HepG2 (cell line): Measurements from ENCODE around the gene GPN2. TPM values are rescaled to one million over a fixed set of nuclear protein-coding genes. Genes with fewer than 3 reads are reported as not detected.

Experiments
- ATAC-seq: fragments of 200-7000 bp; cut with Tn5 transposase; 3 replicates; pipeline ENCODE4 v1.9.1; 2020; ENCODE audit warnings: mild to moderate bottlenecking, moderate library complexity
- BruUV-seq: library from RNA; stranded (reverse); fragments of 400-500 nt; replicated peaks from 2 replicates; lab custom pipeline; 2021; lab: Mats Ljungman, UMichigan
- CTCF ChIA-PET: fragments of 300-600 bp; formaldehyde crosslinking; extraction: SDS; loops from one replicate; lab custom pipeline; 2021; ENCODE audit warnings: low total read pairs, inconsistent platforms, low intra/inter-chr PET ratio; lab: Yijun Ruan, JAX
- POLR2A ChIA-PET: fragments of 350-600 bp; sonication (Branson Sonifier 250); formaldehyde crosslinking; loops from one replicate; lab custom pipeline; 2020; ENCODE audit warnings: antibody characterized with exemption, inconsistent platforms; lab: Yijun Ruan, JAX
- DNase-seq: peaks from one replicate; pipeline ENCODE4 v3.0.0-alpha.2; 2015; ENCODE audit warnings: low spot score
- FAIRE-seq: peaks from 3 replicates; lab custom pipeline; 2011; peaks lifted over from hg19 to GRCh38; lab: Jason Lieb, UNC
- H2AFZ ChIP-seq: one replicate; pipeline ENCODE4 v1.6.1; 2011; ENCODE audit warnings: low read length, inconsistent platforms
- H3K27ac ChIP-seq: fragments of 300-600 bp; 3 replicates; pipeline ENCODE4 v1.8.0; 2011; ENCODE audit warnings: mixed run types, mild to moderate bottlenecking, mixed read lengths, low read length, inconsistent platforms; ENCODE audit not compliant: insufficient read depth; ENCODE audit errors: extremely low read length
- H3K27me3 ChIP-seq, 2 experiments: fragments of 200-600 bp in 1 of 2; 2 replicates in 1 of 2; 3 replicates in 1 of 2; pipeline versions ENCODE4 v1.6.0 to v1.8.0; 2011; ENCODE audit warnings: low read length in 2 of 2, mild to moderate bottlenecking in 2 of 2, moderate library complexity in 2 of 2, inconsistent platforms in 1 of 2; ENCODE audit not compliant: insufficient read depth in 2 of 2, control insufficient read depth in 1 of 2
- H3K36me3 ChIP-seq, 2 experiments: fragments of 200-600 bp in 1 of 2; replicated peaks in 1 of 2; 2 replicates in 1 of 2; 3 replicates in 1 of 2; pipeline versions ENCODE4 v1.5.1 to v1.8.0; 2011; ENCODE audit warnings: low read length in 2 of 2, inconsistent platforms in 1 of 2; ENCODE audit not compliant: insufficient read depth in 2 of 2, control insufficient read depth in 1 of 2
- H3K4me1 ChIP-seq: 2 replicates; pipeline ENCODE4 v1.5.1; 2012; ENCODE audit warnings: low read length, inconsistent platforms; ENCODE audit not compliant: insufficient read depth
- H3K4me2 ChIP-seq: 2 replicates; pipeline ENCODE4 v1.6.0; 2011; ENCODE audit warnings: low read depth, low read length, inconsistent platforms
- H3K4me3 ChIP-seq, 3 experiments: fragments of 200-600 bp in 1 of 3; sonication (generic), shearing (Covaris generic) in 1 of 3; replicated peaks in 1 of 3; 2 replicates each; pipeline ENCODE4 v1.5.1; 2011 to 2016; ENCODE audit warnings: low read length in 3 of 3, inconsistent platforms in 2 of 3, low read depth in 2 of 3, mild to moderate bottlenecking in 2 of 3, control low read depth in 1 of 3, mixed read lengths in 1 of 3; ENCODE audit not compliant: insufficient read depth in 1 of 3
- H3K79me2 ChIP-seq: one replicate; pipeline ENCODE4 v1.6.1; 2011; ENCODE audit warnings: low read length, inconsistent platforms; ENCODE audit not compliant: insufficient read depth
- H3K9ac ChIP-seq: 2 replicates; pipeline ENCODE4 v1.6.0; 2011; ENCODE audit warnings: mild to moderate bottlenecking, low read depth, low read length, inconsistent platforms; ENCODE audit not compliant: insufficient read depth
- H3K9me3 ChIP-seq: 2 replicates; pipeline ENCODE4 v1.5.1; 2012; ENCODE audit warnings: mild to moderate bottlenecking, low read length
- H4K20me1 ChIP-seq: 2 replicates; pipeline ENCODE4 v1.6.0; 2011; ENCODE audit warnings: inconsistent platforms, mild to moderate bottlenecking, low read length, moderate library complexity; ENCODE audit not compliant: insufficient read depth
- DBP ChIP-seq: sonication (generic); formaldehyde crosslinking; IDR thresholded peaks from 2 replicates; pipeline ENCODE4 v1.4.0; 2020; ENCODE audit warnings: missing genetic modification reagents; ENCODE audit errors: not compliant biosample characterization
- KLF12 ChIP-seq: sonication (generic); formaldehyde crosslinking; IDR thresholded peaks from 2 replicates; pipeline ENCODE4 v1.4.0; 2020; ENCODE audit warnings: missing genetic modification reagents, borderline replicate concordance
- NR2F2 ChIP-seq: IDR thresholded peaks from 2 replicates; pipeline ENCODE4 v1.6.1; 2012; ENCODE audit warnings: low read depth, inconsistent platforms, borderline replicate concordance
- POGZ ChIP-seq: sonication (generic); formaldehyde crosslinking; IDR thresholded peaks from 2 replicates; pipeline ENCODE4 v1.4.0; 2020; ENCODE audit warnings: mild to moderate bottlenecking, missing genetic modification reagents
- RXRB ChIP-seq: IDR thresholded peaks from 2 replicates; pipeline ENCODE4 v1.6.1; 2016; ENCODE audit warnings: borderline replicate concordance, missing genetic modification reagents, missing compliant biosample characterization
- ZNF143 ChIP-seq: sonication (generic); formaldehyde crosslinking; IDR thresholded peaks from 2 replicates; pipeline ENCODE4 v1.4.0; 2020; ENCODE audit warnings: missing genetic modification reagents
- ZNF234 ChIP-seq: sonication (generic); formaldehyde crosslinking; conservative IDR thresholded peaks from 2 replicates; pipeline ENCODE4 v1.5.1; 2020; ENCODE audit warnings: mild to moderate bottlenecking, missing genetic modification reagents
- ZNF281 ChIP-seq: sonication (generic); formaldehyde crosslinking; IDR thresholded peaks from 2 replicates; pipeline ENCODE4 v1.4.0; 2020; ENCODE audit warnings: missing genetic modification reagents, borderline replicate concordance
- ZNF670 ChIP-seq: sonication (generic); formaldehyde crosslinking; IDR thresholded peaks from 2 replicates; pipeline ENCODE4 v1.8.0; 2022; ENCODE audit warnings: mild to moderate bottlenecking, missing genetic modification reagents, borderline replicate concordance
- WGBS: methylation state at CpG from one replicate; pipeline ENCODE4 v1.1.6; 2017; ENCODE audit warnings: low lambda C conversion rate; 5-methylcytosine and 5-hydroxymethylcytosine counted together
- in situ Hi-C: cut with HindIII; loops from 2 replicates; pipeline ENCODE4 v1.10.0; 2017; ENCODE audit warnings: low pct_unique_long_range_greater_than_20kb; ENCODE audit not compliant: extremely low pct_ligation_motif_present
- intact Hi-C: fragments of 100-400 bp; cut with micrococcal nuclease; formaldehyde crosslinking; loops from one replicate; pipeline ENCODE4 v1.10.0; 2022; ENCODE audit not compliant: unreplicated experiment
- polyA plus RNA-seq, 8 experiments: library from polyadenylated mRNA; depleted of rRNA in 3 of 8; stranded (reverse) in 7 of 8; unstranded in 1 of 8; fragments of >200 nt; fragmentation: Illumina TruSeq in 4 of 8; extraction: Trizol in 4 of 8; gene quantifications; 2 replicates each; pipeline versions ENCODE4 v1.2.1 to v1.2.3, GENCODE V29; 2011 to 2016; ENCODE audit warnings: low read depth in 4 of 8, missing spikeins in 1 of 8, mixed read lengths in 1 of 8; ENCODE audit not compliant: insufficient read depth in 1 of 8
- total RNA-seq, 5 experiments: library from RNA; depleted of rRNA; stranded (reverse); fragments of >200 nt; fragmentation: Illumina TruSeq; extraction: Trizol; gene quantifications; 2 replicates each; pipeline ENCODE4 v1.2.3, GENCODE V29; 2016; ENCODE audit warnings: low read depth in 1 of 5
- TF ChIP-seq, protein P1 (sequence below): sonication (generic); formaldehyde crosslinking; IDR thresholded peaks from 2 replicates; pipeline ENCODE4 v1.4.0; 2020; ENCODE audit warnings: missing genetic modification reagents

The GPN2 gene
- total and polyA plus RNA-seq, 2 of the 13 experiments (the other 11 are each of a cell fraction or from before 2014, with no cell fraction given) = 19.3 to 38.9 TPM

- TF ChIP-seq, protein P1, sequence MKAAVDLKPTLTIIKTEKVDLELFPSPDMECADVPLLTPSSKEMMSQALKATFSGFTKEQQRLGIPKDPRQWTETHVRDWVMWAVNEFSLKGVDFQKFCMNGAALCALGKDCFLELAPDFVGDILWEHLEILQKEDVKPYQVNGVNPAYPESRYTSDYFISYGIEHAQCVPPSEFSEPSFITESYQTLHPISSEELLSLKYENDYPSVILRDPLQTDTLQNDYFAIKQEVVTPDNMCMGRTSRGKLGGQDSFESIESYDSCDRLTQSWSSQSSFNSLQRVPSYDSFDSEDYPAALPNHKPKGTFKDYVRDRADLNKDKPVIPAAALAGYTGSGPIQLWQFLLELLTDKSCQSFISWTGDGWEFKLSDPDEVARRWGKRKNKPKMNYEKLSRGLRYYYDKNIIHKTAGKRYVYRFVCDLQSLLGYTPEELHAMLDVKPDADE (CRISPR knock-in tag) = no peak
Measured at GRCh38 chr1:26828411-26828991, 61.6 kb downstream of the GPN2 start (continued).

DNA sequence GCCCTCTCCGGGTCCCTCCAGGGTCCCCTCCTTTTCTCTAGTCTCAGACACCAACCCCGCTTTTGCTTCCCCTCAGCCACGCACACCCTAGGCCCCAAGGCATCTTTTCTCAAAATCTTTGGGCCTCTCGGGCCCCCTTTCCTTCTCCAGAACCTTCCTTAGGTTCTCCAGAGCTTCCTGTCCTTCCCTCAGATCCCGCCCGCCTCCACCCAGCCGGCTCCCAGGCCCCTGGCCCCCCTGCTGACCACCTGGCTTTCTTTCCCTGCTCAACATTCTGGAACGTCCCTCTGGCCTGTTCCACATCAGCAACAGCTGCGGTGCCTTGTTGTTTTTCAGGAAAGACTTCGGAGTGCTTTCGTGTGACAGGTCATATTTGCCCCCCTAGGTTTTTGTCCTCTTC is 62.4 kb downstream of the GPN2 start:
- Histone ChIP-seq H3K27me3 (no peaks in the 10 kb centered on the region; a peak in 1 of 5 replicates), H4K20me1 (peaks cover 4% of the 10 kb centered on the region; the same call in 1 of the 2 replicates), H3K9ac (peak overlapping the region; percentile 70; the same call in 1 of the 2 replicates), H3K4me2 (peak overlapping the region; percentile 85), H3K4me3 (peak overlapping the region; percentile 77 to 83 (median 79)), H3K9me3 (no peaks in the 10 kb centered on the region), H2AFZ (no peak overlapping the region), H3K36me3 (peaks cover 3 to 5% of the 10 kb centered on the region in 2 experiments; a peak in 3 of 5 replicates), H3K4me1 (peaks cover 81% of the 10 kb centered on the region), H3K79me2 (peaks cover 23% of the 10 kb centered on the region), H3K27ac (no peak overlapping the region)
- in situ Hi-C loops (no loop called here), intact Hi-C loops (no loop called here)
- TF ChIP-seq ZNF670 (CRISPR knock-in tag) (no peak), KLF12 (CRISPR knock-in tag) (no peak), ZNF234 (no peak), ZNF143 (CRISPR knock-in tag) (no peak), ZNF281 (CRISPR knock-in tag) (no peak), RXRB (CRISPR knock-in tag) (no peak), DBP (no peak), POGZ (CRISPR knock-in tag) (no peak), NR2F2 (no peak)
- FAIRE-seq = no peak
- 82% methylated on average over 11 of the region's 11 CpGs for WGBS
- no TSS peak for BruUV-seq
- no peak for ATAC-seq
- DNase-seq = no peak
- POLR2A ChIA-PET = interaction anchor here (1.3 kb wide), 1 partner anchor 37 kb away, joined by 4 read pairs; no protein-coding TSS in a partner anchor
- CTCF ChIA-PET = no interaction called here
